ENCODE measurements around the gene ATG14.

The ATG14 gene

DNA sequence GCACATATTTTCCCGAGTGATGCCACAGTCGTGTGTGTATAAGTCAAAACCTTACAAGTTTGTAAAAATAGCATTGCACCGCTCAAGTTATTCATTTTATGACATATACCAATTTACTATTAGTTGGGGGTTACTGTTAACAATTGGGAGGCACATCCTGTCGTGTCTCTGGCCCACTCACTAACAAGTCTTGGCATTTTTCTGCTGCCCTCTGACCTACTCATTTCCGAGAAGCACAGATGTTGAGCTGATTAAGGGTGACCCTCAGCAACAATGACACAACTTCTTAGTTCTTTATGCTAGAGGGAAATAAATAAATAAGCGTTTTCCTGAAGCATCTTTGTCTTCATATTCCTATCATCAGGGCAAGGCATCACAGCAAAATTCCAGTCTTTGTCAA is 6.8 kb upstream of the ATG14 start:
- H3K36me3 ChIP-seq (ENCODE audit: insufficient read depth, low read length) = no peaks in the 10 kb centered on the region
- no peaks in the 10 kb centered on the region for H3K4me1 ChIP-seq (ENCODE audit: insufficient read depth, low read length, poor library complexity, severe bottlenecking)
- no peaks in the 10 kb centered on the region for H3F3A ChIP-seq (ENCODE audit: low read depth)
- no peaks in the 10 kb centered on the region for H3K27me3 ChIP-seq (ENCODE audit: insufficient read depth, low read length, poor library complexity, severe bottlenecking)
- H2AFZ ChIP-seq (ENCODE audit: low read length) = no peak overlapping the region
- H3K9ac ChIP-seq (ENCODE audit: low read depth, low read length, poor library complexity, severe bottlenecking) = no peak overlapping the region
- TF ChIP-seq EZH2phosphoT487 (IDR thresholded peaks at IDR 0.05; ENCODE audit: borderline replicate concordance) (no peak), CTCF (conservative IDR thresholded peaks at IDR 0.05; ENCODE audit: low read length) (no peak)
- H3K79me2 ChIP-seq (ENCODE audit: insufficient read depth, low read length) = no peaks in the 10 kb centered on the region
- H3K9me2 ChIP-seq (replicated peaks; ENCODE audit: low read depth, low read length) = no peaks in the 10 kb centered on the region
- no peaks in the 10 kb centered on the region for H3K9me3 ChIP-seq (ENCODE audit: insufficient read depth, low read depth, low read length)
- H4K20me1 ChIP-seq (ENCODE audit: insufficient read depth, low read length, poor library complexity, severe bottlenecking) = no peaks in the 10 kb centered on the region
- no peak overlapping the region for H3K4me3 ChIP-seq (ENCODE audit: low read length, poor library complexity, severe bottlenecking)
- H3K4me2 ChIP-seq (ENCODE audit: low read depth, low read length, poor library complexity, severe bottlenecking) = no peak overlapping the region

GRCh38 chr14:55417955-55418354 is 6.3 kb upstream of the ATG14 start:
- Histone ChIP-seq H3K9me2 (replicated peaks; ENCODE audit: low read depth, low read length) (no peaks in the 10 kb centered on the region), H3F3A (ENCODE audit: low read depth) (no peaks in the 10 kb centered on the region), H2AFZ (ENCODE audit: low read length) (no peak overlapping the region), H4K20me1 (ENCODE audit: insufficient read depth, low read length, poor library complexity, severe bottlenecking) (no peaks in the 10 kb centered on the region), H3K4me3 (ENCODE audit: low read length, poor library complexity, severe bottlenecking) (no peak overlapping the region), H3K36me3 (ENCODE audit: insufficient read depth, low read length) (no peaks in the 10 kb centered on the region), H3K9ac (ENCODE audit: low read depth, low read length, poor library complexity, severe bottlenecking) (no peak overlapping the region), H3K27me3 (ENCODE audit: insufficient read depth, low read length, poor library complexity, severe bottlenecking) (no peaks in the 10 kb centered on the region), H3K79me2 (ENCODE audit: insufficient read depth, low read length) (no peaks in the 10 kb centered on the region), H3K4me2 (ENCODE audit: low read depth, low read length, poor library complexity, severe bottlenecking) (no peak overlapping the region), H3K9me3 (ENCODE audit: insufficient read depth, low read depth, low read length) (no peaks in the 10 kb centered on the region), H3K4me1 (ENCODE audit: insufficient read depth, low read length, poor library complexity, severe bottlenecking) (no peaks in the 10 kb centered on the region)
- TF ChIP-seq CTCF (conservative IDR thresholded peaks at IDR 0.05; ENCODE audit: low read length) = no peak
- TF ChIP-seq EZH2phosphoT487 (IDR thresholded peaks at IDR 0.05; ENCODE audit: borderline replicate concordance) = no peak

DNA sequence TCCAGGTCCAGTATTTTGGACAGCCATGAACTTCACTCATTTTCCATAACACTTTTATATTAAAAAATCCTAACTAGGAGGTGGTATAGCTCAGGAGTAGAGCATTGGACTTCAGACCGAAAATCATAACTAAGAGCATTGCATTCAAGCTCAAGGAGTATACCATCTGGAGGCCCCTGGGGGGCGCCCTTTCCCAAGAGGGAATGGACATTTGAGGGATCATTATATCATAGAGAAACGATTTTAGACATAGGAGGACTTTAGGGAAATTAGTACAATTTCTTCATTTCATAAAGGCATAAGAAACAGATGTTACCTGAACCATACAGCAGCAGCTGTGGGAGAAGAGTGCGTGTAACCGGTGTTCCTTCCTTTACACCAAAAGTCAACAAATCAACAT is 5.2 kb upstream of the ATG14 start:
- Histone ChIP-seq H3K4me2 (ENCODE audit: low read depth, low read length, poor library complexity, severe bottlenecking) (no peak overlapping the region), H3F3A (ENCODE audit: low read depth) (no peaks in the 10 kb centered on the region), H3K9ac (ENCODE audit: low read depth, low read length, poor library complexity, severe bottlenecking) (no peak overlapping the region), H2AFZ (ENCODE audit: low read length) (peak overlapping the region; percentile 50; the same call in 1 of the 2 replicates), H3K36me3 (ENCODE audit: insufficient read depth, low read length) (no peaks in the 10 kb centered on the region), H3K27me3 (ENCODE audit: insufficient read depth, low read length, poor library complexity, severe bottlenecking) (no peaks in the 10 kb centered on the region), H3K9me2 (replicated peaks; ENCODE audit: low read depth, low read length) (no peaks in the 10 kb centered on the region), H3K4me3 (ENCODE audit: low read length, poor library complexity, severe bottlenecking) (no peak overlapping the region), H3K79me2 (ENCODE audit: insufficient read depth, low read length) (no peaks in the 10 kb centered on the region), H4K20me1 (ENCODE audit: insufficient read depth, low read length, poor library complexity, severe bottlenecking) (no peaks in the 10 kb centered on the region), H3K4me1 (ENCODE audit: insufficient read depth, low read length, poor library complexity, severe bottlenecking) (peaks cover 6% of the 10 kb centered on the region), H3K9me3 (ENCODE audit: insufficient read depth, low read depth, low read length) (no peaks in the 10 kb centered on the region)
- TF ChIP-seq EZH2phosphoT487 (IDR thresholded peaks at IDR 0.05; ENCODE audit: borderline replicate concordance) (no peak), CTCF (conservative IDR thresholded peaks at IDR 0.05; ENCODE audit: low read length) (peak; percentile 84)
